Neuronal stem cell (in vitro differentiated cells): Measurements from ENCODE around the gene ABHD8.

ENCODE experiments used
- DNase-seq: peaks from one replicate; pipeline ENCODE4 v3.0.0-alpha.2; 2013; ENCODE audit warnings: low spot score
- H2AFZ ChIP-seq: one replicate; pipeline ENCODE4 v1.6.1; 2013; ENCODE audit warnings: mild to moderate bottlenecking, low read length, inconsistent platforms
- H2AK5ac ChIP-seq: 2 replicates; pipeline ENCODE4 v1.6.1; 2013; ENCODE audit warnings: low read depth, mild to moderate bottlenecking, inconsistent platforms, low read length, moderate library complexity, mixed read lengths
- H2BK120ac ChIP-seq: 2 replicates; pipeline ENCODE4 v1.6.1; 2013; ENCODE audit warnings: low read depth, mild to moderate bottlenecking, inconsistent platforms, low read length, moderate library complexity, mixed read lengths
- H2BK12ac ChIP-seq: one replicate; pipeline ENCODE4 v1.6.1; 2013; ENCODE audit warnings: low read length, inconsistent platforms
- H2BK15ac ChIP-seq: 2 replicates; pipeline ENCODE4 v1.6.1; 2013; ENCODE audit warnings: mild to moderate bottlenecking, low read length, inconsistent platforms, mixed read lengths
- H2BK5ac ChIP-seq: one replicate; pipeline ENCODE4 v1.6.1; 2013; ENCODE audit warnings: inconsistent platforms, mild to moderate bottlenecking, low read length, moderate library complexity
- H3K14ac ChIP-seq: one replicate; pipeline ENCODE4 v1.6.1; 2013; ENCODE audit warnings: low read length, inconsistent platforms
- H3K18ac ChIP-seq: 2 replicates; pipeline ENCODE4 v1.6.1; 2013; ENCODE audit warnings: low read length, inconsistent platforms
- H3K23ac ChIP-seq: 2 replicates; pipeline ENCODE4 v1.6.1; 2013; ENCODE audit warnings: low read depth, mild to moderate bottlenecking, mixed read lengths, low read length, inconsistent platforms; ENCODE audit not compliant: poor library complexity
- H3K27ac ChIP-seq: replicated peaks from 3 replicates; pipeline ENCODE4 v1.5.1; 2013; ENCODE audit warnings: low read length, inconsistent platforms
- H3K27me3 ChIP-seq, 3 experiments: 2 replicates each; pipeline ENCODE4 v1.6.1; 2013; ENCODE audit warnings: low read length in 3 of 3, mild to moderate bottlenecking in 2 of 3, inconsistent platforms in 1 of 3, low read depth in 1 of 3, mixed read lengths in 1 of 3, moderate library complexity in 1 of 3; ENCODE audit not compliant: control insufficient read depth in 3 of 3, insufficient read depth in 3 of 3
- H3K36me3 ChIP-seq, 2 donors: replicated peaks in 1 of 2; 2 replicates each; pipeline ENCODE4 v1.6.1; 2013; ENCODE audit warnings: low read length in 2 of 2; ENCODE audit not compliant: control insufficient read depth in 2 of 2, insufficient read depth in 2 of 2
- H3K4ac ChIP-seq: 2 replicates; pipeline ENCODE4 v1.6.1; 2013; ENCODE audit warnings: inconsistent platforms, mild to moderate bottlenecking, low read length, moderate library complexity
- H3K4me1 ChIP-seq, 2 donors: 1 replicate in 1 of 2; 2 replicates in 1 of 2; pipeline ENCODE4 v1.6.1; 2013; ENCODE audit warnings: low read length in 2 of 2, low read depth in 1 of 2; ENCODE audit not compliant: control insufficient read depth in 2 of 2, insufficient read depth in 1 of 2
- H3K4me2 ChIP-seq: one replicate; pipeline ENCODE4 v1.6.1; 2013; ENCODE audit warnings: mild to moderate bottlenecking, low read length, inconsistent platforms; ENCODE audit not compliant: insufficient read depth, poor library complexity, severe bottlenecking
- H3K4me3 ChIP-seq, 2 donors: 2 replicates each; pipeline ENCODE4 v1.5.1; 2013; ENCODE audit warnings: low read length in 2 of 2, mild to moderate bottlenecking in 2 of 2, inconsistent platforms in 1 of 2, moderate library complexity in 1 of 2
- H3K79me1 ChIP-seq: one replicate; pipeline ENCODE4 v1.6.1; 2013; ENCODE audit warnings: low read depth, mild to moderate bottlenecking, inconsistent platforms, low read length, moderate library complexity
- H3K9ac ChIP-seq: one replicate; pipeline ENCODE4 v1.6.1; 2013; ENCODE audit warnings: mild to moderate bottlenecking, low read depth, low read length, inconsistent platforms; ENCODE audit not compliant: poor library complexity
- H3K9me3 ChIP-seq, 2 donors: replicated peaks in 1 of 2; 2 replicates each; pipeline versions ENCODE3 to v1.6.1; 2013; ENCODE audit warnings: low read length in 2 of 2, mild to moderate bottlenecking in 2 of 2, inconsistent platforms in 1 of 2, low read depth in 1 of 2, mixed read lengths in 1 of 2, moderate library complexity in 1 of 2; ENCODE audit not compliant: control insufficient read depth in 2 of 2, insufficient read depth in 1 of 2
- H4K8ac ChIP-seq: one replicate; pipeline ENCODE4 v1.6.1; 2013; ENCODE audit warnings: low read depth, mild to moderate bottlenecking, inconsistent platforms, low read length, moderate library complexity
- H4K91ac ChIP-seq: one replicate; pipeline ENCODE4 v1.6.1; 2013; ENCODE audit warnings: low read length, low read depth, mild to moderate bottlenecking, inconsistent platforms; ENCODE audit not compliant: poor library complexity
- WGBS, 2 donors: extraction: QIAGEN DNeasy Blood & Tissue Kit; methylation state at CpG; one replicate each; pipeline ENCODE4 v1.1.7; 2013; ENCODE audit warnings: missing lambda C conversion rate in 2 of 2, mixed read lengths in 1 of 2; ENCODE audit not compliant: insufficient read length in 2 of 2, insufficient replicate concordance in 1 of 2; ENCODE audit errors: extremely low coverage in 2 of 2; 5-methylcytosine and 5-hydroxymethylcytosine counted together

ABHD8 gene

DNA sequence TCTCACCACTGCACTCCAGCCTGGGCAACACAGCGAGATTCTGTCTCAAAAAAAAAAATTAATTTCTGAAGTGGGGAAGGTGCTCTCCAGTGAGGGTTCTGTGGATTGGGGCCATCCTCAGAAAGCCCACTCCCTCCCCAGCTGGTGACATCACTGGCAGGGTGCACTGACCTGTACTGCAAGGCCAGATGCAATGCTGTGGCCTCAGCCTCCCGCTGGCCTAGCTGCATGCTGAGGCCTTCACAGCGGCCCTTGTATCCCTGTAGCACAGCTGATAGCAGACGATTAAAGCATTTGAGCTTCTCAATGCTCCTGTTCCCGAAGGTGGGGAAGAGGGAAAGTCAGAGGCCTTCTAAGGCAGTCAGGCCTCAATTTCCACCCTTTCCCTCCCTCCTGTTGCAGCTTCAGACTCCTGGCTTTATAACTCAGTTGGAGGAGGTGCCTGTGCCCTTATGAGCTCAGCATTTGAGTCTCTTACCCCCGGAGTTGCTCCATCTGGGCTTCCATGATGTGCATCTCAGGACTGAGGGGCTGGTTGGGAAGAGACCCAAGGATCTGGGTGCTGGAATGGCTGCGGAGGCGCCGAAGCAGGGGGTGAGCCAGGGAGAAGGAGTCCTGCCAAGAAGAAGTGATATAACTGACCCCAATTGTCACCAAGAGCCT is 44.0 kb downstream of the ABHD8 start:
- Histone ChIP-seq H3K4me1 (peaks cover 0 to 2% of the 10 kb centered on the region in 2 donors), H3K79me1 (no peaks in the 10 kb centered on the region), H4K8ac (no peak overlapping the region), H2AFZ (peak overlapping the region; percentile 53), H2BK5ac (no peak overlapping the region), H3K4me2 (no peak overlapping the region), H3K27me3 (peaks cover 0 to 2% (median 0%) of the 10 kb centered on the region in 3 experiments), H3K36me3 (no peaks in the 10 kb centered on the region), H3K14ac (no peak overlapping the region), H3K4ac (no peak overlapping the region), H3K23ac (no peak overlapping the region), H3K27ac (no peak overlapping the region), H4K91ac (no peak overlapping the region), H2BK15ac (no peak overlapping the region), H2BK120ac (no peak overlapping the region), H3K9me3 (peaks cover 0 to 19% of the 10 kb centered on the region in 2 donors), H3K18ac (no peak overlapping the region), H2BK12ac (no peak overlapping the region), H3K9ac (no peak overlapping the region), H2AK5ac (no peak overlapping the region), H3K4me3 (no peak overlapping the region)
- DNase-seq = no peak
- WGBS, 2 donors = no CpG with 5 or more reads among the region's 9 CpGs

DNA sequence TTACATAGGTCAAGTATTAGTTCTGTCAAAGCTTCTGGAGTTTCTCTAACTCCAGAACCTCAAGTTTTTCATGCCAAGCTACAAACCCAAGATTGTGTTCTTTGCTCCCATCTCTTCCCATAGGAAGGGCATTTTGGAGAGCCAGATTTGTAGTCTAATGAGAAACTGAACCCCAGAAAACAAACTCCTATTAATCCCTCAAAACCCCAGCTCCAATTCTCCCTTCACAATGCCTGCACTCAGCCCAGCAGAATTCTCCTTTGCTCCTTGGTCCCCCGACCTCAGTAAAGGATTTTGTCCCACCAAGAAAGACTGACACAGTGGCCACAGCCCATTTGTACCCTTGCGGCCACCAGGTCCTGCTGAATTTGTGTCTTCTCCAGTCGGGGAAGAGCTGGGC is 47.1 kb downstream of the ABHD8 start:
- no peak overlapping the region for H3K27ac ChIP-seq
- H4K91ac ChIP-seq = no peak overlapping the region
- no peaks in the 10 kb centered on the region for H3K36me3 ChIP-seq
- H2AK5ac ChIP-seq = no peak overlapping the region
- no peaks in the 10 kb centered on the region for H3K79me1 ChIP-seq
- no peak overlapping the region for H3K4me2 ChIP-seq
- no peak overlapping the region for H3K14ac ChIP-seq
- no CpG with 5 or more reads among the region's 3 CpGs for WGBS, 2 donors
- no peak overlapping the region for H2BK120ac ChIP-seq
- no peak overlapping the region for H3K23ac ChIP-seq
- no peak overlapping the region for H2BK5ac ChIP-seq
- no peak overlapping the region for H2BK15ac ChIP-seq
- peaks cover 0 to 2% of the 10 kb centered on the region in 2 donors for H3K4me1 ChIP-seq
- no peak overlapping the region for H3K4ac ChIP-seq
- H3K9ac ChIP-seq = no peak overlapping the region
- H4K8ac ChIP-seq = no peak overlapping the region
- H3K27me3 ChIP-seq = peaks cover 0 to 2% (median 0%) of the 10 kb centered on the region in 3 experiments
- DNase-seq = no peak
- H3K4me3 ChIP-seq = no peak overlapping the region
- H3K9me3 ChIP-seq = peaks cover 0 to 19% of the 10 kb centered on the region in 2 donors
- H2AFZ ChIP-seq = no peak overlapping the region
- H2BK12ac ChIP-seq = no peak overlapping the region
- no peak overlapping the region for H3K18ac ChIP-seq

DNA sequence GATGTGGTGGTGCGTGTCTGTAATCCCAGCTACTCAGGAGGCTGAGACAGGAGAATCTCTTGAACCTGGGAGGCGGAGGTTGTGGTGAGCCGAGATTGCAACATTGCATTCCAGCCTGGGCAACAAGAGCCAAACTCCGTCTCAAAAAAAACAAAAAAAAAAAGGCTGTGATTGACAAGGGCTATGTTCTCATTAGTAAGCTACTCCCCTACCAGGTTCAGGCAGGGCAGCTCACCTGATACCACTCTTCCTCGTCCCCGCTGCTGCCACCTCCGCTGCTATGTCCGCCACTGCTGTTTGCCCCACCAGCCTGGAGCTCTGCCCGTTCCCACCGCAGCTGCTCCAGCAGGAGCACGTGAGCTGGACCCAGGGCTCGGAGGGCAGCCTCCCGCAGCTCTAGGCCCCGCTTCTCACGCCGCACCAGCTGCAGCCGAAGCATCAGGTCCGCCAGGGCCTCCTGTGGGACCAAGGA is 48.0 kb downstream of the ABHD8 start:
- H4K8ac ChIP-seq = no peak overlapping the region
- no peak overlapping the region for H2BK120ac ChIP-seq
- no peak overlapping the region for H2BK5ac ChIP-seq
- peaks cover 0 to 15% of the 10 kb centered on the region in 2 donors for H3K9me3 ChIP-seq
- H3K18ac ChIP-seq = no peak overlapping the region
- H3K4ac ChIP-seq = no peak overlapping the region
- peaks cover 0 to 2% (median 0%) of the 10 kb centered on the region in 3 experiments for H3K27me3 ChIP-seq
- no CpG with 5 or more reads among the region's 18 CpGs for WGBS, 2 donors
- H3K4me3 ChIP-seq = no peak overlapping the region
- no peaks in the 10 kb centered on the region for H3K36me3 ChIP-seq
- no peak overlapping the region for H3K9ac ChIP-seq
- no peak overlapping the region for H2BK12ac ChIP-seq
- H2AFZ ChIP-seq = no peak overlapping the region
- H2BK15ac ChIP-seq = no peak overlapping the region
- no peak overlapping the region for H3K27ac ChIP-seq
- no peak overlapping the region for H4K91ac ChIP-seq
- peaks cover 0 to 2% of the 10 kb centered on the region in 2 donors for H3K4me1 ChIP-seq
- no peaks in the 10 kb centered on the region for H3K79me1 ChIP-seq
- no peak overlapping the region for H3K14ac ChIP-seq
- H3K23ac ChIP-seq = peak overlapping the region; percentile 16
- no peak overlapping the region for H2AK5ac ChIP-seq
- no peak for DNase-seq
- H3K4me2 ChIP-seq = no peak overlapping the region

DNA sequence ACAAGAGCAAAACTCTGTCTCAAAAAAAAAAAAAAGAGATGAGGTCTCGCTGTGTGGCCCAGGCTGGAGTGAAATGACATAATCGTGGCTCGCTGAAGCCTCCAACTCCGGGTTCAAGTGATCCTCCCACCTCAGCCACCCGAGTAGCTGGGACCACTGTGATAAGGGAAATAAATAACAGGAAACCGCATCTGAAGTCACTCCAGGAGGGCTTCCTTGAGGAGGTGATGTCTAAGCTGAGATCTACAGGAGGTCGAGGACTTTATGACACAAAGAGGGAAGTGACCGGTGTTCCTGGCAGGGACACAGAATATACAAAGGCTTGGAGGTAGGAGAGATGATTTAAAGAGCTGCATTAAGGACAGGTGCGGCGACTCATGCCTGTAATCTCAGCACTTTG is 48.6 kb downstream of the ABHD8 start:
- Histone ChIP-seq H3K14ac (no peak overlapping the region), H4K91ac (no peak overlapping the region), H3K4ac (no peak overlapping the region), H3K4me1 (peaks cover 0 to 2% of the 10 kb centered on the region in 2 donors), H3K36me3 (no peaks in the 10 kb centered on the region), H2BK120ac (no peak overlapping the region), H3K9me3 (peaks cover 0 to 12% of the 10 kb centered on the region in 2 donors), H2BK15ac (no peak overlapping the region), H2AK5ac (no peak overlapping the region), H3K4me3 (no peak overlapping the region), H3K79me1 (no peaks in the 10 kb centered on the region), H3K23ac (no peak overlapping the region), H3K27ac (no peak overlapping the region), H3K9ac (peak overlapping the region; percentile 30), H3K27me3 (peaks cover 0 to 4% (median 0%) of the 10 kb centered on the region in 3 experiments), H2BK12ac (no peak overlapping the region), H4K8ac (no peak overlapping the region), H2AFZ (no peak overlapping the region), H3K4me2 (no peak overlapping the region), H2BK5ac (no peak overlapping the region), H3K18ac (no peak overlapping the region)
- DNase-seq = no peak
- no CpG with 5 or more reads among the region's 10 CpGs for WGBS, 2 donors
